Adipose tissue (tissue), 3 donors: Measurements from ENCODE around the gene MIAT. TPM values are rescaled to one million over a fixed set of nuclear protein-coding genes. Genes with fewer than 3 reads are reported as not detected.
A peak's percentile ranks its signal among the peaks of the same experiment; 100 is the strongest.

Experiments used
- H3K27ac ChIP-seq: one replicate; pipeline ENCODE4 v1.5.1; 2013; ENCODE audit warnings: low read depth, low read length
- WGBS, 3 donors: extraction: QIAGEN DNeasy Blood & Tissue Kit; methylation state at CpG; one replicate each; pipeline ENCODE4 v1.1.7; 2013; 5-methylcytosine and 5-hydroxymethylcytosine counted together
- polyA plus RNA-seq, 3 donors: library from polyadenylated mRNA; stranded (reverse); fragments of 200-250 nt; gene quantifications; one replicate each; pipeline ENCODE4 v1.2.3, GENCODE V29; 2013
- donor health status: healthy with polysubstance abuse.
- donor health status: Bipolar disorder and iron deficiency.
- donor health status: healthy.

Gene MIAT
- polyA plus RNA-seq, 3 donors = 0.11 to 1.1 (median 0.29) TPM

GRCh38 chr22:26660356-26660755, 3.0 kb downstream of the MIAT start:
- WGBS, 3 donors = 61 to 82% (median 68%) methylated on average over 6 of the region's 6 CpGs
- H3K27ac ChIP-seq = no peak overlapping the region

- no peak overlapping the region for H3K27ac ChIP-seq
- 71 to 88% (median 81%) methylated on average over 7 of the region's 7 CpGs for WGBS, 3 donors
Observed at GRCh38 chr22:26660961-26661578, 3.7 kb downstream of the MIAT start.

GRCh38 chr22:26662160-26662559, 4.8 kb downstream of the MIAT start:
- WGBS, 3 donors = 88 to 95% (median 90%) methylated on average over 2 of the region's 2 CpGs
- no peak overlapping the region for H3K27ac ChIP-seq

- no peak overlapping the region for H3K27ac ChIP-seq
- 71 to 82% (median 80%) methylated on average over 9 of the region's 9 CpGs for WGBS, 3 donors
Observed at GRCh38 chr22:26663374-26663923, 6.1 kb downstream of the MIAT start.

GRCh38 chr22:26665813-26666231, 8.4 kb downstream of the MIAT start:
- WGBS, 3 donors = 29 to 37% (median 33%) methylated on average over 4 of the region's 4 CpGs
- no peak overlapping the region for H3K27ac ChIP-seq

- H3K27ac ChIP-seq = no peak overlapping the region
- WGBS, 3 donors = 86 to 88% (median 88%) methylated on average over 12 to 13 of the region's 13 CpGs
Observed at GRCh38 chr22:26667140-26667539, 9.8 kb downstream of the MIAT start.

GRCh38 chr22:26669060-26669481, 11.7 kb downstream of the MIAT start:
- H3K27ac ChIP-seq = no peak overlapping the region
- 15 to 57% (median 41%) methylated on average over 2 of the region's 2 CpGs for WGBS, 3 donors

GRCh38 chr22:26670459-26670858, 13.1 kb downstream of the MIAT start:
- WGBS, 3 donors = 85 to 87% (median 87%) methylated on average over 4 of the region's 4 CpGs
- no peak overlapping the region for H3K27ac ChIP-seq

- WGBS, 3 donors = 60 to 83% (median 69%) methylated on average over 15 of the region's 15 CpGs
- H3K27ac ChIP-seq = no peak overlapping the region
Observed at GRCh38 chr22:26671317-26672059, 14.1 kb downstream of the MIAT start.

- WGBS, 3 donors = 71 to 88% (median 81%) methylated on average over 8 of the region's 8 CpGs
- peak overlapping the region; percentile 86 for H3K27ac ChIP-seq
Observed at GRCh38 chr22:26672060-26672471, 14.7 kb downstream of the MIAT start.

GRCh38 chr22:26672590-26673468, 15.4 kb downstream of the MIAT start:
- 0 to 1% (median 0%) methylated on average over 36 of the region's 36 CpGs for WGBS, 3 donors
- peak overlapping the region; percentile 89 for H3K27ac ChIP-seq

- peak overlapping the region; percentile 89 for H3K27ac ChIP-seq
- 14 to 36% (median 23%) methylated on average over 4 of the region's 4 CpGs for WGBS, 3 donors
Observed at GRCh38 chr22:26673486-26673885, 16.1 kb downstream of the MIAT start.

- WGBS, 3 donors = 68 to 77% (median 71%) methylated on average over 9 of the region's 9 CpGs
- H3K27ac ChIP-seq = no peak overlapping the region
Observed at GRCh38 chr22:26674211-26675190, 17.1 kb downstream of the MIAT start.

GRCh38 chr22:26675687-26676268, 18.4 kb downstream of the MIAT start:
- WGBS, 3 donors = 89 to 96% (median 95%) methylated on average over 4 of the region's 4 CpGs
- H3K27ac ChIP-seq = no peak overlapping the region

GRCh38 chr22:26677217-26677616, 19.8 kb downstream of the MIAT start:
- H3K27ac ChIP-seq = no peak overlapping the region
- 87 to 90% (median 89%) methylated on average over 5 of the region's 5 CpGs for WGBS, 3 donors

GRCh38 chr22:26679003-26679629, 21.7 kb downstream of the MIAT start:
- no peak overlapping the region for H3K27ac ChIP-seq
- WGBS, 3 donors = 40 to 54% (median 42%) methylated on average over 9 of the region's 9 CpGs

- no peak overlapping the region for H3K27ac ChIP-seq
- 98 to 100% (median 99%) methylated on average over 3 of the region's 3 CpGs for WGBS, 3 donors
Observed at GRCh38 chr22:26680485-26680884, 23.1 kb downstream of the MIAT start.
